GM12878 (cell line): ENCODE data around the gene PDXP. TPM values are rescaled to one million over a fixed set of nuclear protein-coding genes. Genes with fewer than 3 reads are reported as not detected.

Source experiments
- CTCF ChIP-seq, 3 experiments: IDR thresholded peaks in 2 of 3; conservative IDR thresholded peaks in 1 of 3; 2 replicates each; pipeline ENCODE4 v1.5.1; 2011; ENCODE audit warnings: low read depth in 3 of 3, low read length in 3 of 3, mild to moderate bottlenecking in 3 of 3, control low read depth in 2 of 3, moderate library complexity in 2 of 3, inconsistent platforms in 1 of 3, mixed read lengths in 1 of 3; ENCODE audit not compliant: control insufficient read depth in 2 of 3, insufficient read depth in 1 of 3; ENCODE audit errors: extremely low read depth in 1 of 3
- JUNB ChIP-seq: IDR thresholded peaks from 2 replicates; pipeline ENCODE4 v1.6.1; 2016; ENCODE audit warnings: antibody characterized with exemption, mild to moderate bottlenecking
- KAT2A ChIP-seq: conservative IDR thresholded peaks from 2 replicates; pipeline ENCODE4 v1.6.1; 2011; ENCODE audit warnings: low read depth, low read length; ENCODE audit not compliant: control insufficient read depth
- MXI1 ChIP-seq: fragments of 150-350 bp; IDR thresholded peaks from 2 replicates; pipeline ENCODE4 v1.6.1; 2011; ENCODE audit warnings: low read depth, mild to moderate bottlenecking, inconsistent platforms, low read length, improper control_type of control experiment
- YY1 ChIP-seq: IDR thresholded peaks from 2 replicates; pipeline ENCODE4 v1.6.1; 2011; ENCODE audit warnings: low read depth, mild to moderate bottlenecking, low read length
- ZNF24 ChIP-seq: fragments of 450-650 bp; IDR thresholded peaks from 2 replicates; pipeline ENCODE4 v1.6.1; 2017; ENCODE audit warnings: antibody characterized with exemption, mild to moderate bottlenecking
- ZNF592 ChIP-seq: fragments of 450-650 bp; IDR thresholded peaks from 2 replicates; pipeline ENCODE4 v1.6.1; 2017; ENCODE audit warnings: mild to moderate bottlenecking, moderate library complexity
- polyA plus RNA-seq, 11 experiments: library from polyadenylated mRNA; depleted of rRNA in 4 of 11; unstranded in 6 of 11; stranded (reverse) in 5 of 11; fragments of >200 nt; fragmentation: Nextera tagmentation in 4 of 11; fragmentation: Illumina TruSeq in 1 of 11; extraction: Ambion mirVana in 4 of 11; extraction: Trizol in 1 of 11; gene quantifications; 1 replicate in 1 of 11; 2 replicates in 10 of 11; pipeline versions ENCODE4 v1.2.1 to v1.2.3, GENCODE V29; 2011 to 2016; ENCODE audit warnings: inconsistent platforms in 2 of 11, missing spikeins in 2 of 11, low read depth in 1 of 11
- total RNA-seq, 4 experiments: library from RNA; depleted of rRNA in 3 of 4; stranded (reverse); fragments of >200 nt in 3 of 4; fragmentation: Illumina TruSeq in 1 of 4; extraction: Trizol in 1 of 4; gene quantifications; 2 replicates each; pipeline versions ENCODE4 v1.2.1 to v1.2.3, GENCODE V29; 2013 to 2021

The PDXP gene
- total and polyA plus RNA-seq, 10 of the 15 experiments (the other 5 are each of a cell fraction or from before 2014, with no cell fraction given): 4.4 to 56.7 (median 34.6) TPM

GRCh38 chr22:37681556-37682049, 23.1 kb downstream of the PDXP start (continued):
- TF ChIP-seq ZNF592 (no peak), JUNB (no peak), ZNF24 (0 out of 2 replicates have a peak, but pooled peaks have one; percentile 4), YY1 (peak; percentile 78), MXI1 (no peak; the same call in 1 of the 2 replicates), CTCF (IDR thresholded peaks at IDR 0.05 in 2 of 3, conservative IDR thresholded peaks at IDR 0.05 in 1 of 3; ENCODE audit: control insufficient read depth in 2 of 3, extremely low read depth in 1 of 3, insufficient read depth in 1 of 3, low read depth in 3 of 3, low read length in 3 of 3) (peak; percentile 83 to 93 (median 92)), KAT2A (no peak)
